Measurements from ENCODE around the gene MAG.
A peak's percentile ranks its signal among the peaks of the same experiment; 100 is the strongest.
"Not testable (repeated sequence)": the region's sequence is repeated elsewhere in the genome, so short reads cannot be mapped to it uniquely, and the experiment has no call there.

MAG gene

DNA sequence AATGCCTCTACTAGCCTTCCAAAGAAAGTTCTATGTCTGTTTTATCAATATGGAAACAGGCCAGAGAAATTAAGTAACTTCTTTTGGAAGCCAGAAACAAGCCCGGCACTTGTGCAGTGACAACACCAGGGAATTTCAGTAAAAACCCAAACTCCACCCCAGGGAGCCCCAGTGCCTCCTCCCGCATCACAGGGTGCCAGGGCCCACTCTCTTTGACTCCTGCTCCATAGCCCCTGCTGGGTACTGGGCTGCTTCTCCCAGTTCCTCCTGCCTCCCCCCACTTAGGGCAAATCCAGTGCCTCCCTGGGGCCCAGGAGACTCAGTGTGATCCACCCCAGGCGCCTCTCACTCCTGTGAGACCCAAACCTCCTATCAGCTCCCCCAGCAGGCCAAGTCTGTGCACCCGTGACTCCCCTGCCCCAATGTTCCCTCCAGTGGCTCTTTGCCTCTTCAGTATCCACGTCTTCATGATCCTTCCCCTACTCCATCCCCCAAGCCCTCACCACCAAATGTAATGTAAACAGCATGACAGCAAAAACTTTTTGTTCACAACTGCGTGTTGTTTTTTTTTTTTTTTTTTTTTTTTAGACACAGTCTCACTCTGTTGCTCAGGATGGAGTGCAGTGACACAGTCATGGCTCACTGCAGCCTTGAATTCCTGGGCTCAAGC lies 64.0 kb downstream of the MAG start (continued):
- TF ChIP-seq, protein P1, sequence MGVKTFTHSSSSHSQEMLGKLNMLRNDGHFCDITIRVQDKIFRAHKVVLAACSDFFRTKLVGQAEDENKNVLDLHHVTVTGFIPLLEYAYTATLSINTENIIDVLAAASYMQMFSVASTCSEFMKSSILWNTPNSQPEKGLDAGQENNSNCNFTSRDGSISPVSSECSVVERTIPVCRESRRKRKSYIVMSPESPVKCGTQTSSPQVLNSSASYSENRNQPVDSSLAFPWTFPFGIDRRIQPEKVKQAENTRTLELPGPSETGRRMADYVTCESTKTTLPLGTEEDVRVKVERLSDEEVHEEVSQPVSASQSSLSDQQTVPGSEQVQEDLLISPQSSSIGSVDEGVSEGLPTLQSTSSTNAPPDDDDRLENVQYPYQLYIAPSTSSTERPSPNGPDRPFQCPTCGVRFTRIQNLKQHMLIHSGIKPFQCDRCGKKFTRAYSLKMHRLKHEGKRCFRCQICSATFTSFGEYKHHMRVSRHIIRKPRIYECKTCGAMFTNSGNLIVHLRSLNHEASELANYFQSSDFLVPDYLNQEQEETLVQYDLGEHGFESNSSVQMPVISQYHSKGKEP (tag by site-specific recombination; IDR thresholded peaks at IDR 0.05) = no peak
- TF ChIP-seq ZNF423 (tag by site-specific recombination; IDR thresholded peaks at IDR 0.05) = peak; percentile 18; the same call in 1 of the 2 replicates
- no peak for TF ChIP-seq REPIN1 (tag by site-specific recombination; IDR thresholded peaks at IDR 0.05; ENCODE audit: low read depth)
- TF ChIP-seq, protein P2, sequence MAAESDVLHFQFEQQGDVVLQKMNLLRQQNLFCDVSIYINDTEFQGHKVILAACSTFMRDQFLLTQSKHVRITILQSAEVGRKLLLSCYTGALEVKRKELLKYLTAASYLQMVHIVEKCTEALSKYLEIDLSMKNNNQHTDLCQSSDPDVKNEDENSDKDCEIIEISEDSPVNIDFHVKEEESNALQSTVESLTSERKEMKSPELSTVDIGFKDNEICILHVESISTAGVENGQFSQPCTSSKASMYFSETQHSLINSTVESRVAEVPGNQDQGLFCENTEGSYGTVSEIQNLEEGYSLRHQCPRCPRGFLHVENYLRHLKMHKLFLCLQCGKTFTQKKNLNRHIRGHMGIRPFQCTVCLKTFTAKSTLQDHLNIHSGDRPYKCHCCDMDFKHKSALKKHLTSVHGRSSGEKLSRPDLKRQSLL (tag by site-specific recombination; IDR thresholded peaks at IDR 0.05) = no peak

DNA sequence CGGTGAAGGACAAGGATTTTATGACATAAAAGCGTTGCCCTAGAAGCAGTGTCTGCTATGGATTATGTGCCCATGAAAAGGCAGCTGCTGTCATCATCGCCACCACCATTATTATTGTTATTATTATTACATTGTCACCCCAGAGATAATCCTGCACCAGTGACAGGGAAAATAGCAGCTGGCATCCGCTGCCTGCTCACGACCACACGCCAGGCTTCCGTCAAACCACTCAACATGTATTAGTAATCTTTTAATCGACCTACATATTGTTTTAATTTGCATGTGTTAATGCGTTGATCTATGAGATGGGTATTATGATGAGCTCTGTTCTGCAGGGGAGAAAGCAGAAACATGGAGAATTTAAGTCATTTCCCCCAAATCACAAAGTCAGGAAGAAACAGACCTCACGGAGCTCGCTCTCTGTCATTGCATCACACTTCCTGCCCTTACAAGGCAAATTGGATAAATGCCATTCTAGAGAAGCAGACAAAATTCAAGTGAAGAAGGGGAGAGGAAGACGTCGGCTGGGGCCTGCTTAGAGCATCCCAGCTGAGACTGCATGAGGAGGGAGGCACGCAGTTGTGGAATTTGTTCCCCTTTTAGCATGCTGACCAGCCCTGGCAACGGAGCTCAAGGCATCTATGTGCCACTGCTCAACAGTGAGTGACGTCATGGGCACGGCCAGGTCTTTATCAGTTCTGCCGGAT lies 66.1 kb downstream of the MAG start, which contains the start of gene FFAR3:
FFAR3 (plus strand) TSS at position 594 of the 707 bp plus-strand sequence. CDS start 431 bp downstream, outside the sequence.
- ChIA-PET POLR2A (no interaction called here), CTCF (interaction anchor here (0.5 to 10.6 kb wide), 7 partner anchors 19 to 191 kb away, joined by 3 to 237 read pairs (median 6); partner anchors contain the start of gene KRTDAP)
- TF ChIP-seq, protein P3, sequence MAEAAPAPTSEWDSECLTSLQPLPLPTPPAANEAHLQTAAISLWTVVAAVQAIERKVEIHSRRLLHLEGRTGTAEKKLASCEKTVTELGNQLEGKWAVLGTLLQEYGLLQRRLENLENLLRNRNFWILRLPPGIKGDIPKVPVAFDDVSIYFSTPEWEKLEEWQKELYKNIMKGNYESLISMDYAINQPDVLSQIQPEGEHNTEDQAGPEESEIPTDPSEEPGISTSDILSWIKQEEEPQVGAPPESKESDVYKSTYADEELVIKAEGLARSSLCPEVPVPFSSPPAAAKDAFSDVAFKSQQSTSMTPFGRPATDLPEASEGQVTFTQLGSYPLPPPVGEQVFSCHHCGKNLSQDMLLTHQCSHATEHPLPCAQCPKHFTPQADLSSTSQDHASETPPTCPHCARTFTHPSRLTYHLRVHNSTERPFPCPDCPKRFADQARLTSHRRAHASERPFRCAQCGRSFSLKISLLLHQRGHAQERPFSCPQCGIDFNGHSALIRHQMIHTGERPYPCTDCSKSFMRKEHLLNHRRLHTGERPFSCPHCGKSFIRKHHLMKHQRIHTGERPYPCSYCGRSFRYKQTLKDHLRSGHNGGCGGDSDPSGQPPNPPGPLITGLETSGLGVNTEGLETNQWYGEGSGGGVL (tag by site-specific recombination; IDR thresholded peaks at IDR 0.05) = no peak
- TF ChIP-seq ZNF155 (tag by site-specific recombination; IDR thresholded peaks at IDR 0.05) (no peak), SP3 (tag by site-specific recombination; IDR thresholded peaks at IDR 0.05) (no peak), KLF10 (tag by site-specific recombination; IDR thresholded peaks at IDR 0.05) (no peak), SP2 (tag by site-specific recombination; IDR thresholded peaks at IDR 0.05) (no peak), GLI4 (tag by site-specific recombination; IDR thresholded peaks at IDR 0.05) (no peak), ZNF529 (tag by site-specific recombination; IDR thresholded peaks at IDR 0.05; ENCODE audit: insufficient replicate concordance) (no peak), ZNF660 (tag by site-specific recombination; IDR thresholded peaks at IDR 0.05) (no peak)
- TF ChIP-seq, protein P4, sequence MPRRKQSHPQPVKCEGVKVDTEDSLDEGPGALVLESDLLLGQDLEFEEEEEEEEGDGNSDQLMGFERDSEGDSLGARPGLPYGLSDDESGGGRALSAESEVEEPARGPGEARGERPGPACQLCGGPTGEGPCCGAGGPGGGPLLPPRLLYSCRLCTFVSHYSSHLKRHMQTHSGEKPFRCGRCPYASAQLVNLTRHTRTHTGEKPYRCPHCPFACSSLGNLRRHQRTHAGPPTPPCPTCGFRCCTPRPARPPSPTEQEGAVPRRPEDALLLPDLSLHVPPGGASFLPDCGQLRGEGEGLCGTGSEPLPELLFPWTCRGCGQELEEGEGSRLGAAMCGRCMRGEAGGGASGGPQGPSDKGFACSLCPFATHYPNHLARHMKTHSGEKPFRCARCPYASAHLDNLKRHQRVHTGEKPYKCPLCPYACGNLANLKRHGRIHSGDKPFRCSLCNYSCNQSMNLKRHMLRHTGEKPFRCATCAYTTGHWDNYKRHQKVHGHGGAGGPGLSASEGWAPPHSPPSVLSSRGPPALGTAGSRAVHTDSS (tag by site-specific recombination; IDR thresholded peaks at IDR 0.05) = no peak
- TF ChIP-seq, protein P5, sequence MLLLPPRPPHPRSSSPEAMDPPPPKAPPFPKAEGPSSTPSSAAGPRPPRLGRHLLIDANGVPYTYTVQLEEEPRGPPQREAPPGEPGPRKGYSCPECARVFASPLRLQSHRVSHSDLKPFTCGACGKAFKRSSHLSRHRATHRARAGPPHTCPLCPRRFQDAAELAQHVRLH (tag by site-specific recombination; IDR thresholded peaks at IDR 0.05) = no peak
- TF ChIP-seq, protein P6, sequence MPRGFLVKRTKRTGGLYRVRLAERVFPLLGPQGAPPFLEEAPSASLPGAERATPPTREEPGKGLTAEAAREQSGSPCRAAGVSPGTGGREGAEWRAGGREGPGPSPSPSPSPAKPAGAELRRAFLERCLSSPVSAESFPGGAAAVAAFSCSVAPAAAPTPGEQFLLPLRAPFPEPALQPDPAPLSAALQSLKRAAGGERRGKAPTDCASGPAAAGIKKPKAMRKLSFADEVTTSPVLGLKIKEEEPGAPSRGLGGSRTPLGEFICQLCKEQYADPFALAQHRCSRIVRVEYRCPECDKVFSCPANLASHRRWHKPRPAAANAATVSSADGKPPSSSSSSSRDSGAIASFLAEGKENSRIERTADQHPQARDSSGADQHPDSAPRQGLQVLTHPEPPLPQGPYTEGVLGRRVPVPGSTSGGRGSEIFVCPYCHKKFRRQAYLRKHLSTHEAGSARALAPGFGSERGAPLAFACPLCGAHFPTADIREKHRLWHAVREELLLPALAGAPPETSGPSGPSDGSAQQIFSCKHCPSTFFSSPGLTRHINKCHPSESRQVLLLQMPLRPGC (tag by site-specific recombination; IDR thresholded peaks at IDR 0.05) = no peak
- Histone ChIP-seq H3K9me3 (ENCODE audit: control insufficient read depth, insufficient read depth, low read depth, low read length) (no peaks in the 10 kb centered on the region), H3K4me3 (ENCODE audit: low read depth, low read length) (no peak within 1 kb of the TSS), H3K4me1 (ENCODE audit: control insufficient read depth, insufficient read depth, low read length) (no peaks in the 10 kb centered on the region), H3K27ac (ENCODE audit: extremely low read depth, low read depth, low read length) (no peak within 1 kb of the TSS), H3K36me3 (ENCODE audit: control insufficient read depth in 2 of 2, insufficient read depth in 1 of 2, low read length in 2 of 2) (no peaks in the 10 kb centered on the region; a peak in 1 of 3 replicates)

DNA sequence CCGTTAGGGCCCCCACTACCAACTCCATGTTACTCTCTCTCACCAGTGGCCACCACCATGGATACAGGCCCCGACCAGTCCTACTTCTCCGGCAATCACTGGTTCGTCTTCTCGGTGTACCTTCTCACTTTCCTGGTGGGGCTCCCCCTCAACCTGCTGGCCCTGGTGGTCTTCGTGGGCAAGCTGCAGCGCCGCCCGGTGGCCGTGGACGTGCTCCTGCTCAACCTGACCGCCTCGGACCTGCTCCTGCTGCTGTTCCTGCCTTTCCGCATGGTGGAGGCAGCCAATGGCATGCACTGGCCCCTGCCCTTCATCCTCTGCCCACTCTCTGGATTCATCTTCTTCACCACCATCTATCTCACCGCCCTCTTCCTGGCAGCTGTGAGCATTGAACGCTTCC lies 66.9 kb downstream of the MAG start:
- H3K27ac ChIP-seq (ENCODE audit: extremely low read depth, low read depth, low read length); H3K4me3 ChIP-seq (ENCODE audit: low read depth, low read length); H3K9me3 ChIP-seq (ENCODE audit: control insufficient read depth, insufficient read depth, low read depth, low read length); H3K4me1 ChIP-seq (ENCODE audit: control insufficient read depth, insufficient read depth, low read length); H3K36me3 ChIP-seq (ENCODE audit: control insufficient read depth in 2 of 2, insufficient read depth in 1 of 2, low read length in 2 of 2); POLR2A ChIA-PET: not testable (repeated sequence)
- CTCF ChIA-PET = interaction anchor here (8.2 to 10.6 kb wide), 2 partner anchors 110 to 136 kb away, joined by 157 to 237 read pairs; partner anchors contain the start of gene KRTDAP

DNA sequence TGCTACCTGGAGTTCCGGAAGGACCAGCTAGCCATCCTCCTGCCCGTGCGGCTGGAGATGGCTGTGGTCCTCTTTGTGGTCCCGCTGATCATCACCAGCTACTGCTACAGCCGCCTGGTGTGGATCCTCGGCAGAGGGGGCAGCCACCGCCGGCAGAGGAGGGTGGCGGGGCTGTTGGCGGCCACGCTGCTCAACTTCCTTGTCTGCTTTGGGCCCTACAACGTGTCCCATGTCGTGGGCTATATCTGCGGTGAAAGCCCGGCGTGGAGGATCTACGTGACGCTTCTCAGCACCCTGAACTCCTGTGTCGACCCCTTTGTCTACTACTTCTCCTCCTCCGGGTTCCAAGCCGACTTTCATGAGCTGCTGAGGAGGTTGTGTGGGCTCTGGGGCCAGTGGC lies 67.4 kb downstream of the MAG start:
- H3K4me1 ChIP-seq (ENCODE audit: control insufficient read depth, insufficient read depth, low read length); CTCF ChIA-PET; H3K36me3 ChIP-seq (ENCODE audit: control insufficient read depth in 2 of 2, insufficient read depth in 1 of 2, low read length in 2 of 2); H3K4me3 ChIP-seq (ENCODE audit: low read depth, low read length); H3K9me3 ChIP-seq (ENCODE audit: control insufficient read depth, insufficient read depth, low read depth, low read length); H3K27ac ChIP-seq (ENCODE audit: extremely low read depth, low read depth, low read length); POLR2A ChIA-PET: not testable (repeated sequence)

DNA sequence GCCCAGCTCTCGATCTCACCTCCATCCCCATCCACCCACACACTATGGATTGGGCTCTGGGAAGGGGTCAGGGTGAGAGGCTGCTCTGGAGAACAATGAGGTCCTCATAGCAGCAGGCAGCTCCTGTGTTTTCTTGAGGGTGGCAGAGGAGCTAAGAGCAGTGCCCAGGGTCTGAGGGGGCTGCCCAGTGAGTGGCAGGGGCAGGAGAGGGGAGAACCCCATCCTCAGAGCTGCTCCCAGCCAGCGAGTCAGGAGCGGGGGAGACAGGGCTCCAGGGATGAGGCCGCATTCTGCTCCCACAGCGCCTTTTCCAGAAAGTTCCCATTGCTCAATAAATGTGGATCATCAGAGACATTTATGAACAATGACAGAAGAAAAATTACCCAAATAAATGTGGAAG lies 68.1 kb downstream of the MAG start:
- POLR2A ChIA-PET; H3K4me1 ChIP-seq (ENCODE audit: control insufficient read depth, insufficient read depth, low read length); H3K27ac ChIP-seq (ENCODE audit: extremely low read depth, low read depth, low read length); H3K4me3 ChIP-seq (ENCODE audit: low read depth, low read length); H3K36me3 ChIP-seq (ENCODE audit: control insufficient read depth in 2 of 2, insufficient read depth in 1 of 2, low read length in 2 of 2); H3K9me3 ChIP-seq (ENCODE audit: control insufficient read depth, insufficient read depth, low read depth, low read length): not testable (repeated sequence)
- CTCF ChIA-PET = interaction anchor here (1.7 to 3.5 kb wide), 2 partner anchors 135 to 150 kb away, joined by 5 to 23 read pairs; no protein-coding TSS in a partner anchor
